Measurements from ENCODE around the gene DOCK7.

DNA sequence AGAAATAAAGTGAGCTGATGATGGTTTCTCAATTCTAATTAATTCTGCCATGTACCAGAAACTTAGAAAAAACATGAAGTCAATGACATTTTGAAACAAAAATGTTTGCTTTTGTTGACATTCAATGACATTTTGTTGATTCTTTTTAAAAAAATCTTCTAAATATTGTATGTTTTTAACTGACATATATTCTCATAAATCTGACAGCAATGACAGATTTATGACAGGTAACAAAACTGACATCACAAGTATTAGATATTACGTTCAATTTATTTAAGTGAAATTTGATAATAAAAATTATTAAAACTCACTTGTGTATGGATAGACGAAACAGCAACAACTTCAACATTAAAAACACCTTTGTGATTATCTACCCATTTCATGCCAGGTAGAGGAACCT is 126.9 kb downstream of the DOCK7 start:
- TF ChIP-seq EZH2 (IDR thresholded peaks at IDR 0.05; ENCODE audit: insufficient read depth, poor library complexity, severe bottlenecking) (no peak), EZH2phosphoT487 (IDR thresholded peaks at IDR 0.05; ENCODE audit: insufficient read depth, low read depth) (no peak)

All from GM23248 (cell line).